NK-92 (cell line): Measurements from ENCODE around the gene NRXN3.

Experiments
- DNase-seq: peaks from one replicate; lab custom pipeline; 2025; ENCODE audit not compliant: unreplicated experiment; lab: John Stamatoyannopoulos, UW

The NRXN3 gene

GRCh38 chr14:79044894-79045624, 874.9 kb downstream of the NRXN3 start:
- no peak for DNase-seq

- no peak for DNase-seq
Observed at GRCh38 chr14:79050787-79051727, 880.9 kb downstream of the NRXN3 start.

- no peak for DNase-seq
Observed at GRCh38 chr14:79051742-79052141, 881.6 kb downstream of the NRXN3 start.

GRCh38 chr14:79056879-79057278, 886.7 kb downstream of the NRXN3 start:
- no peak for DNase-seq

GRCh38 chr14:79057333-79057732, 887.2 kb downstream of the NRXN3 start:
- DNase-seq = no peak

GRCh38 chr14:79062226-79062625, 892.1 kb downstream of the NRXN3 start:
- DNase-seq = no peak

GRCh38 chr14:79064214-79064613, 894.0 kb downstream of the NRXN3 start:
- DNase-seq = no peak

- DNase-seq = no peak
Observed at GRCh38 chr14:79074510-79074909, 904.3 kb downstream of the NRXN3 start.

- DNase-seq = no peak
Observed at GRCh38 chr14:79076428-79076827, 906.3 kb downstream of the NRXN3 start.

- DNase-seq = no peak
Observed at GRCh38 chr14:79077096-79077495, 906.9 kb downstream of the NRXN3 start.

GRCh38 chr14:79080040-79080439, 909.9 kb downstream of the NRXN3 start:
- DNase-seq = no peak

- no peak for DNase-seq
Observed at GRCh38 chr14:79082883-79083282, 912.7 kb downstream of the NRXN3 start.

GRCh38 chr14:79083356-79083755, 913.2 kb downstream of the NRXN3 start:
- no peak for DNase-seq

- no peak for DNase-seq
Observed at GRCh38 chr14:79084861-79085260, 914.7 kb downstream of the NRXN3 start.

- no peak for DNase-seq
Observed at GRCh38 chr14:79089576-79089975, 919.4 kb downstream of the NRXN3 start.

- no peak for DNase-seq
Observed at GRCh38 chr14:79090641-79091180, 920.5 kb downstream of the NRXN3 start.

- DNase-seq = no peak
Observed at GRCh38 chr14:79091381-79091963, 921.3 kb downstream of the NRXN3 start.

- no peak for DNase-seq
Observed at GRCh38 chr14:79093531-79093930, 923.4 kb downstream of the NRXN3 start.

GRCh38 chr14:79094951-79095350, 924.8 kb downstream of the NRXN3 start:
- DNase-seq = no peak

- DNase-seq = no peak
Observed at GRCh38 chr14:79096811-79097210, 926.6 kb downstream of the NRXN3 start.

- no peak for DNase-seq
Observed at GRCh38 chr14:79098324-79098723, 928.2 kb downstream of the NRXN3 start.
